HepG2 (cell line): Measurements from ENCODE around the gene CCND1. TPM values are rescaled to one million over a fixed set of nuclear protein-coding genes. Genes with fewer than 3 reads are reported as not detected.
A peak's percentile ranks its signal among the peaks of the same experiment; 100 is the strongest.

Experiments
- ATF4 ChIP-seq, 2 experiments: fragments of 450-650 bp in 1 of 2; sonication (generic) in 1 of 2; formaldehyde crosslinking; IDR thresholded peaks; 2 replicates each; pipeline versions ENCODE4 v1.5.0 to v1.8.0; 2020 to 2022; ENCODE audit warnings: mild to moderate bottlenecking in 1 of 2, missing genetic modification reagents in 1 of 2
- CBX1 ChIP-seq: IDR thresholded peaks from one replicate; pipeline ENCODE4 v1.6.1; 2016; ENCODE audit warnings: antibody characterized with exemption, low read depth
- DMAP1 ChIP-seq: IDR thresholded peaks from 2 replicates; pipeline ENCODE4 v1.6.1; 2016
- GFI1 ChIP-seq: sonication (generic); formaldehyde crosslinking; IDR thresholded peaks from 2 replicates; pipeline ENCODE4 v1.5.0; 2020; ENCODE audit warnings: missing genetic modification reagents, mild to moderate bottlenecking, borderline replicate concordance
- HHEX ChIP-seq: IDR thresholded peaks from 2 replicates; pipeline ENCODE4 v1.6.1; 2016; ENCODE audit warnings: control low read depth
- HNRNPL ChIP-seq: fragments of 200-400 bp; formaldehyde crosslinking; IDR thresholded peaks from 2 replicates; pipeline ENCODE4 v1.6.1; 2017; ENCODE audit warnings: mild to moderate bottlenecking, low read depth, low read length
- KAT8 ChIP-seq: IDR thresholded peaks from 2 replicates; pipeline ENCODE4 v1.6.1; 2016; ENCODE audit warnings: missing genetic modification reagents, missing compliant biosample characterization
- MAF1 ChIP-seq: sonication (generic); formaldehyde crosslinking; IDR thresholded peaks from 2 replicates; pipeline ENCODE4 v1.5.0; 2020; ENCODE audit warnings: missing genetic modification reagents, borderline replicate concordance
- MEIS2 ChIP-seq: sonication (generic); formaldehyde crosslinking; IDR thresholded peaks from 2 replicates; pipeline ENCODE4 v1.9.0; 2021; ENCODE audit warnings: mild to moderate bottlenecking, missing genetic modification reagents
- ONECUT2 ChIP-seq: sonication (generic); formaldehyde crosslinking; IDR thresholded peaks from 2 replicates; pipeline ENCODE4 v1.4.0; 2020; ENCODE audit warnings: missing genetic modification reagents
- PCBP1 ChIP-seq: fragments of 200-400 bp; formaldehyde crosslinking; IDR thresholded peaks from 2 replicates; pipeline ENCODE4 v1.6.1; 2017; ENCODE audit warnings: mild to moderate bottlenecking, low read depth, low read length, borderline replicate concordance
- REL ChIP-seq: sonication (generic); formaldehyde crosslinking; conservative IDR thresholded peaks from 2 replicates; pipeline ENCODE4 v1.8.0; 2022; ENCODE audit warnings: mild to moderate bottlenecking, missing genetic modification reagents, moderate library complexity
- RNF2 ChIP-seq: fragments of 450-650 bp; conservative IDR thresholded peaks from 2 replicates; pipeline ENCODE4 v1.6.1; 2016; ENCODE audit warnings: low read depth
- TEF ChIP-seq: sonication (generic); formaldehyde crosslinking; IDR thresholded peaks from 2 replicates; pipeline ENCODE4 v1.5.0; 2020; ENCODE audit warnings: missing genetic modification reagents
- THAP8 ChIP-seq: sonication (generic); formaldehyde crosslinking; IDR thresholded peaks from 2 replicates; pipeline ENCODE4 v1.5.1; 2020; ENCODE audit warnings: missing genetic modification reagents, mild to moderate bottlenecking, borderline replicate concordance
- ZC3H13 ChIP-seq: sonication (generic); formaldehyde crosslinking; IDR thresholded peaks from 2 replicates; pipeline ENCODE4 v1.8.1; 2023; ENCODE audit warnings: mild to moderate bottlenecking, missing genetic modification reagents, moderate library complexity
- ZNF180 ChIP-seq: sonication (generic); formaldehyde crosslinking; IDR thresholded peaks from 2 replicates; pipeline ENCODE4 v1.4.0; 2020; ENCODE audit warnings: low read depth, missing genetic modification reagents, borderline replicate concordance
- ZNF431 ChIP-seq: sonication (generic); formaldehyde crosslinking; IDR thresholded peaks from 2 replicates; pipeline ENCODE4 v1.9.0; 2022; ENCODE audit warnings: missing genetic modification reagents, low read depth, mild to moderate bottlenecking, borderline replicate concordance
- ZNF530 ChIP-seq: sonication (generic); formaldehyde crosslinking; IDR thresholded peaks from 2 replicates; pipeline ENCODE4 v1.5.0; 2020; ENCODE audit warnings: low read depth, mild to moderate bottlenecking, missing genetic modification reagents
- ZNF567 ChIP-seq: sonication (generic); formaldehyde crosslinking; IDR thresholded peaks from 2 replicates; pipeline ENCODE4 v1.8.1; 2023; ENCODE audit warnings: mild to moderate bottlenecking, missing genetic modification reagents, borderline replicate concordance
- ZNF747 ChIP-seq: sonication (generic); formaldehyde crosslinking; IDR thresholded peaks from 2 replicates; pipeline ENCODE4 v1.8.1; 2023; ENCODE audit warnings: missing genetic modification reagents, mild to moderate bottlenecking, borderline replicate concordance
- ZNF772 ChIP-seq: sonication (generic); formaldehyde crosslinking; IDR thresholded peaks from 2 replicates; pipeline ENCODE4 v1.5.0; 2020; ENCODE audit warnings: mild to moderate bottlenecking, missing genetic modification reagents
- ZNF790 ChIP-seq: sonication (generic); formaldehyde crosslinking; IDR thresholded peaks from 2 replicates; pipeline ENCODE4 v1.8.0; 2022; ENCODE audit warnings: missing genetic modification reagents, mild to moderate bottlenecking, borderline replicate concordance
- ZNF839 ChIP-seq: sonication (generic); formaldehyde crosslinking; IDR thresholded peaks from 2 replicates; pipeline ENCODE4 v1.4.0; 2020; ENCODE audit warnings: missing genetic modification reagents, mild to moderate bottlenecking, borderline replicate concordance
- polyA plus RNA-seq, 8 experiments: library from polyadenylated mRNA; depleted of rRNA in 3 of 8; stranded (reverse) in 7 of 8; unstranded in 1 of 8; fragments of >200 nt; fragmentation: Illumina TruSeq in 4 of 8; extraction: Trizol in 4 of 8; gene quantifications; 2 replicates each; pipeline versions ENCODE4 v1.2.1 to v1.2.3, GENCODE V29; 2011 to 2016; ENCODE audit warnings: low read depth in 4 of 8, missing spikeins in 1 of 8, mixed read lengths in 1 of 8; ENCODE audit not compliant: insufficient read depth in 1 of 8
- total RNA-seq, 5 experiments: library from RNA; depleted of rRNA; stranded (reverse); fragments of >200 nt; fragmentation: Illumina TruSeq; extraction: Trizol; gene quantifications; 2 replicates each; pipeline ENCODE4 v1.2.3, GENCODE V29; 2016; ENCODE audit warnings: low read depth in 1 of 5
- TF ChIP-seq, protein P1 (sequence below): IDR thresholded peaks from 2 replicates; pipeline ENCODE4 v1.6.1; 2016; ENCODE audit warnings: mild to moderate bottlenecking
- TF ChIP-seq, protein P2 (sequence below): sonication (generic); formaldehyde crosslinking; IDR thresholded peaks from 2 replicates; pipeline ENCODE4 v1.8.0; 2022; ENCODE audit warnings: mild to moderate bottlenecking, missing genetic modification reagents, moderate library complexity

Gene CCND1
- total and polyA plus RNA-seq, 2 of the 13 experiments (the other 11 are each of a cell fraction or from before 2014, with no cell fraction given), result 107 to 136 TPM

DNA sequence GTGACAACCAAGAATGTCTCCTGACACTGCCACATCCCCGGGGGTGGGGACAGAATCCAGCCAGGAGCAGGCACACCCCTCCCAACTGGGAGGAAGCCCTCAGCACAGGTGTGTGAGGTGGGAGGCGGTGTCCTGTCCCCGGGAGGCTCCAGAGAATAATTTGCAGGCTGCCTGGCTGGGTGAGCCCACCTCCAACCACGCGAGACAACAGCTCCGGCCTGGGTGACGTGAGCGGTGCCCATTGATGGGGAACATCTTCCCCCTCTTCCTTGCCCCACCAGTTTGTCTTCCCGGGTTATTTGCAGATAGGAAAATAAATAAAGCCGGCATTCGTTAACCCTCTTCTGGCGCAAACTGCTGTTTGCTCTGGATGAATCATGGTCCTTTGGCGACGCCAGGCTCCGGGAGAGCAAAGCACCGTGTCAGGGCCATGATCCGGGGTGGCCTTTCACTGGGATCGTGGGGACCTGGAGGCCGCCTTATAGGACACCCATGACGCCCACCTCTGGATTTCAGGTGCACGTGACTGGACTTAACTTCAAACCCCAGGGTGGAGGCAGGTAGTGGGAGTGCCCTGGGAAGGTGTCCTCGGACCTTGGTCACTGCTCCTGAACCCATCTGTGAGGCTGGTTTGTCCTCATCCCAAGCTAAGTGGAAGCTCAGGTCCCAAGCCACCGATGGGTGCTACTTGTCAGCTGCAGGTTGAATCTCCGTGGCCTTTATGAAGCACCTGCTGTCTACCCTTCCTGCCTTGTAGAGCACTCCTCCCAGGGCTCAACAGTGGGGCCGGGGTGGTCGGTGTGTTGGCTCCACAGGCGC, 13.9 kb downstream of the CCND1 start (continued):
- TF ChIP-seq, protein P1, sequence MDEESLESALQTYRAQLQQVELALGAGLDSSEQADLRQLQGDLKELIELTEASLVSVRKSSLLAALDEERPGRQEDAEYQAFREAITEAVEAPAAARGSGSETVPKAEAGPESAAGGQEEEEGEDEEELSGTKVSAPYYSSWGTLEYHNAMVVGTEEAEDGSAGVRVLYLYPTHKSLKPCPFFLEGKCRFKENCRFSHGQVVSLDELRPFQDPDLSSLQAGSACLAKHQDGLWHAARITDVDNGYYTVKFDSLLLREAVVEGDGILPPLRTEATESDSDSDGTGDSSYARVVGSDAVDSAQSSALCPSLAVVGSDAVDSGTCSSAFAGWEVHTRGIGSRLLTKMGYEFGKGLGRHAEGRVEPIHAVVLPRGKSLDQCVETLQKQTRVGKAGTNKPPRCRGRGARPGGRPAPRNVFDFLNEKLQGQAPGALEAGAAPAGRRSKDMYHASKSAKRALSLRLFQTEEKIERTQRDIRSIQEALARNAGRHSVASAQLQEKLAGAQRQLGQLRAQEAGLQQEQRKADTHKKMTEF, result peak; percentile 80; the same call in 1 of the 2 replicates
- TF ChIP-seq, protein P2, sequence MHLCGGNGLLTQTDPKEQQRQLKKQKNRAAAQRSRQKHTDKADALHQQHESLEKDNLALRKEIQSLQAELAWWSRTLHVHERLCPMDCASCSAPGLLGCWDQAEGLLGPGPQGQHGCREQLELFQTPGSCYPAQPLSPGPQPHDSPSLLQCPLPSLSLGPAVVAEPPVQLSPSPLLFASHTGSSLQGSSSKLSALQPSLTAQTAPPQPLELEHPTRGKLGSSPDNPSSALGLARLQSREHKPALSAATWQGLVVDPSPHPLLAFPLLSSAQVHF (CRISPR knock-in tag), result no peak
- TF ChIP-seq ATF4 (CRISPR knock-in tag; IDR thresholded peaks at IDR 0.05), result 0 out of 4 replicates have a peak, but pooled peaks of 1 of the 2 experiments have one; percentile 28
- TF ChIP-seq ZNF747 (CRISPR knock-in tag), result peak; percentile 78; the same call in 1 of the 2 replicates
- 0 out of 2 replicates have a peak, but pooled peaks have one; percentile 30 for TF ChIP-seq DMAP1 (CRISPR knock-in tag)
- no peak for TF ChIP-seq ZNF567
- peak; percentile 31; the same call in 1 of the 2 replicates for TF ChIP-seq ZNF431 (CRISPR knock-in tag)
- no peak for TF ChIP-seq HHEX
- no peak for TF ChIP-seq ZNF180 (CRISPR knock-in tag)
- TF ChIP-seq GFI1 (CRISPR knock-in tag), result 0 out of 2 replicates have a peak, but pooled peaks have one; percentile 58
- no peak for TF ChIP-seq PCBP1
- no peak for TF ChIP-seq ONECUT2 (CRISPR knock-in tag)
- TF ChIP-seq RNF2, result no peak
- peak; percentile 65 for TF ChIP-seq ZNF772
- no peak for TF ChIP-seq ZNF790 (CRISPR knock-in tag)
- peak; percentile 68 for TF ChIP-seq CBX1
- no peak for TF ChIP-seq THAP8 (CRISPR knock-in tag)
- peak; percentile 62 for TF ChIP-seq HNRNPL
- peak; percentile 74 for TF ChIP-seq KAT8 (CRISPR knock-in tag)
- TF ChIP-seq TEF, result no peak
- TF ChIP-seq MAF1 (CRISPR knock-in tag), result no peak
- TF ChIP-seq MEIS2 (CRISPR knock-in tag), result no peak
- TF ChIP-seq ZNF839, result no peak
- TF ChIP-seq ZNF530, result no peak
- peak; percentile 94; the same call in 1 of the 2 replicates for TF ChIP-seq ZC3H13 (CRISPR knock-in tag)
- TF ChIP-seq REL (CRISPR knock-in tag), result no peak
